SK-N-SH treated with all-trans-retinoic acid at 6 μM for 48 hours (cell line): ENCODE data around the gene SYT12.

ENCODE experiments used
- GLIS3 ChIP-seq: fragments of 250-450 bp; sonication (Bioruptor Pico); IDR thresholded peaks from 2 replicates; pipeline ENCODE4 v1.5.0; 2020; ENCODE audit warnings: mild to moderate bottlenecking, moderate library complexity
- SNAI2 ChIP-seq: fragments of 250-450 bp; sonication (Bioruptor Pico); IDR thresholded peaks from 2 replicates; pipeline ENCODE4 v1.5.0; 2020; ENCODE audit warnings: mild to moderate bottlenecking, moderate library complexity
- ZFP30 ChIP-seq: fragments of 450-650 bp; formaldehyde crosslinking; IDR thresholded peaks from 2 replicates; pipeline ENCODE4 v1.5.0; 2022; ENCODE audit warnings: mild to moderate bottlenecking, moderate library complexity
- TF ChIP-seq, protein P1 (sequence below): fragments of 250-450 bp; sonication (Bioruptor Pico); IDR thresholded peaks from 2 replicates; pipeline ENCODE4 v1.8.0; 2021; ENCODE audit warnings: low read depth, mild to moderate bottlenecking, moderate library complexity, borderline replicate concordance

DNA sequence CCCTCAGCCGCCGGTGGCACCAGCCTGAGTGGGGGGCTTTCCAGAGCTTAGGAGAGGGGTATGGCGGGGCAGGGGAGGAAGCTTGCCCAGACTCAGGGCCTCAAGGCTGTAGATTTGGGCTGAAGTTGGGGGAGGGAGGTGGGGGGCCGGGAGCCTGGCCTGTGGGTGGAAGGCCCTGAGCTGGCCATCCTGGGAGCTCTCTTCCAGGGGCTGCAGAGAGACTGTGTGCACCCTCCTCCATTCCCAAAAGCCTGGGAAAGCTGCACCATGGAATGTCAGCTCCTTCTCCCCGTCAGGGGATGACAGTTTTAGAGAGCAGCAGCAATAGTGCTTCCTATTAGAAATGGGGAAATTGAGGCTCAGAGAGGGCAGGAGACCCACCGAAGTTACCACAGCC lies 1.0 kb downstream of the SYT12 start:
- TF ChIP-seq, protein P1, sequence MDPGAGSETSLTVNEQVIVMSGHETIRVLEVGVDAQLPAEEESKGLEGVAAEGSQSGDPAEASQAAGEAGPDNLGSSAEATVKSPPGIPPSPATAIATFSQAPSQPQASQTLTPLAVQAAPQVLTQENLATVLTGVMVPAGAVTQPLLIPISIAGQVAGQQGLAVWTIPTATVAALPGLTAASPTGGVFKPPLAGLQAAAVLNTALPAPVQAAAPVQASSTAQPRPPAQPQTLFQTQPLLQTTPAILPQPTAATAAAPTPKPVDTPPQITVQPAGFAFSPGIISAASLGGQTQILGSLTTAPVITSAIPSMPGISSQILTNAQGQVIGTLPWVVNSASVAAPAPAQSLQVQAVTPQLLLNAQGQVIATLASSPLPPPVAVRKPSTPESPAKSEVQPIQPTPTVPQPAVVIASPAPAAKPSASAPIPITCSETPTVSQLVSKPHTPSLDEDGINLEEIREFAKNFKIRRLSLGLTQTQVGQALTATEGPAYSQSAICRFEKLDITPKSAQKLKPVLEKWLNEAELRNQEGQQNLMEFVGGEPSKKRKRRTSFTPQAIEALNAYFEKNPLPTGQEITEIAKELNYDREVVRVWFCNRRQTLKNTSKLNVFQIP, result no peak
- no peak for TF ChIP-seq SNAI2 (CRISPR knock-in tag)
- no peak for TF ChIP-seq ZFP30
- no peak for TF ChIP-seq GLIS3
